Lower leg skin (tissue), 3 donors: ENCODE results near the gene PNKD.

Experiments
- POLR2A ChIP-seq, 2 donors: fragments of 450-650 bp; IDR thresholded peaks; one replicate each; pipeline ENCODE4 v1.6.1; 2016 to 2017; ENCODE audit warnings: antibody characterized with exemption in 2 of 2, mild to moderate bottlenecking in 1 of 2, moderate library complexity in 1 of 2
- TF ChIP-seq, protein P1 (sequence below), 3 donors: fragments of 450-650 bp; IDR thresholded peaks; one replicate each; pipeline ENCODE4 v1.5.1; 2016; ENCODE audit warnings: antibody characterized with exemption in 3 of 3, mild to moderate bottlenecking in 3 of 3, moderate library complexity in 2 of 3

GRCh38 chr2:218327451-218328210 lies 57.3 kb downstream of the PNKD start:
- TF ChIP-seq, protein P1, sequence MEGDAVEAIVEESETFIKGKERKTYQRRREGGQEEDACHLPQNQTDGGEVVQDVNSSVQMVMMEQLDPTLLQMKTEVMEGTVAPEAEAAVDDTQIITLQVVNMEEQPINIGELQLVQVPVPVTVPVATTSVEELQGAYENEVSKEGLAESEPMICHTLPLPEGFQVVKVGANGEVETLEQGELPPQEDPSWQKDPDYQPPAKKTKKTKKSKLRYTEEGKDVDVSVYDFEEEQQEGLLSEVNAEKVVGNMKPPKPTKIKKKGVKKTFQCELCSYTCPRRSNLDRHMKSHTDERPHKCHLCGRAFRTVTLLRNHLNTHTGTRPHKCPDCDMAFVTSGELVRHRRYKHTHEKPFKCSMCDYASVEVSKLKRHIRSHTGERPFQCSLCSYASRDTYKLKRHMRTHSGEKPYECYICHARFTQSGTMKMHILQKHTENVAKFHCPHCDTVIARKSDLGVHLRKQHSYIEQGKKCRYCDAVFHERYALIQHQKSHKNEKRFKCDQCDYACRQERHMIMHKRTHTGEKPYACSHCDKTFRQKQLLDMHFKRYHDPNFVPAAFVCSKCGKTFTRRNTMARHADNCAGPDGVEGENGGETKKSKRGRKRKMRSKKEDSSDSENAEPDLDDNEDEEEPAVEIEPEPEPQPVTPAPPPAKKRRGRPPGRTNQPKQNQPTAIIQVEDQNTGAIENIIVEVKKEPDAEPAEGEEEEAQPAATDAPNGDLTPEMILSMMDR (IDR thresholded peaks at IDR 0.05) = no peak
- no peak for TF ChIP-seq POLR2A (IDR thresholded peaks at IDR 0.05)
